ENCODE data around the gene STON1.

Gene STON1

GRCh38 chr2:48530033-48530811, at the start of gene STON1:
Gene STON1 (plus strand): TSS chr2:48530154. CDS start chr2:48580634, 50,480 bp downstream.
- H3K9me3 Mint-ChIP-seq: no peaks in the 10 kb centered on the region
- H3K36me3 Mint-ChIP-seq (ENCODE audit: low read depth): peaks cover 7% of the 10 kb centered on the region
- H3K27me3 Mint-ChIP-seq: no peaks in the 10 kb centered on the region
- H3K4me3 Mint-ChIP-seq: peak within 1 kb of the TSS; percentile 79
- peak within 1 kb of the TSS; percentile 29 for H3K27ac Mint-ChIP-seq
- H3K4me1 Mint-ChIP-seq (ENCODE audit: low read depth): peaks cover 21% of the 10 kb centered on the region

- H3K4me1 Mint-ChIP-seq (ENCODE audit: low read depth): no peaks in the 10 kb centered on the region
- no peak overlapping the region for H3K27ac Mint-ChIP-seq
- no peaks in the 10 kb centered on the region for H3K9me3 Mint-ChIP-seq
- H3K27me3 Mint-ChIP-seq: no peaks in the 10 kb centered on the region
- H3K36me3 Mint-ChIP-seq (ENCODE audit: low read depth): peaks cover 57% of the 10 kb centered on the region
- H3K4me3 Mint-ChIP-seq: no peak overlapping the region
Observed at GRCh38 chr2:48480526-48480925, 49.4 kb upstream of the STON1 start.

GRCh38 chr2:48482313-48482712, 47.6 kb upstream of the STON1 start:
- H3K4me3 Mint-ChIP-seq: no peak overlapping the region
- peaks cover 54% of the 10 kb centered on the region for H3K36me3 Mint-ChIP-seq (ENCODE audit: low read depth)
- no peak overlapping the region for H3K27ac Mint-ChIP-seq
- no peaks in the 10 kb centered on the region for H3K4me1 Mint-ChIP-seq (ENCODE audit: low read depth)
- no peaks in the 10 kb centered on the region for H3K9me3 Mint-ChIP-seq
- H3K27me3 Mint-ChIP-seq: no peaks in the 10 kb centered on the region

GRCh38 chr2:48482769-48483168, 47.2 kb upstream of the STON1 start:
- no peak overlapping the region for H3K4me3 Mint-ChIP-seq
- H3K27ac Mint-ChIP-seq: no peak overlapping the region
- H3K4me1 Mint-ChIP-seq (ENCODE audit: low read depth): no peaks in the 10 kb centered on the region
- no peaks in the 10 kb centered on the region for H3K27me3 Mint-ChIP-seq
- H3K36me3 Mint-ChIP-seq (ENCODE audit: low read depth): peaks cover 54% of the 10 kb centered on the region
- H3K9me3 Mint-ChIP-seq: no peaks in the 10 kb centered on the region

GRCh38 chr2:48483506-48483905, 46.4 kb upstream of the STON1 start:
- Mint-ChIP-seq H3K4me3 (no peak overlapping the region), H3K9me3 (no peaks in the 10 kb centered on the region), H3K27ac (no peak overlapping the region), H3K27me3 (no peaks in the 10 kb centered on the region), H3K36me3 (ENCODE audit: low read depth) (peaks cover 55% of the 10 kb centered on the region), H3K4me1 (ENCODE audit: low read depth) (no peaks in the 10 kb centered on the region)

GRCh38 chr2:48483916-48484315, 46.0 kb upstream of the STON1 start:
- Mint-ChIP-seq H3K4me3 (no peak overlapping the region), H3K36me3 (ENCODE audit: low read depth) (peaks cover 54% of the 10 kb centered on the region), H3K9me3 (no peaks in the 10 kb centered on the region), H3K4me1 (ENCODE audit: low read depth) (no peaks in the 10 kb centered on the region), H3K27me3 (no peaks in the 10 kb centered on the region), H3K27ac (no peak overlapping the region)

- Mint-ChIP-seq H3K27me3 (no peaks in the 10 kb centered on the region), H3K4me1 (ENCODE audit: low read depth) (no peaks in the 10 kb centered on the region), H3K36me3 (ENCODE audit: low read depth) (peaks cover 35% of the 10 kb centered on the region), H3K9me3 (no peaks in the 10 kb centered on the region), H3K27ac (no peak overlapping the region), H3K4me3 (no peak overlapping the region)
Observed at GRCh38 chr2:48488545-48488944, 41.4 kb upstream of the STON1 start.

- no peak overlapping the region for H3K4me3 Mint-ChIP-seq
- H3K36me3 Mint-ChIP-seq (ENCODE audit: low read depth): peaks cover 53% of the 10 kb centered on the region
- H3K27ac Mint-ChIP-seq: no peak overlapping the region
- H3K27me3 Mint-ChIP-seq: no peaks in the 10 kb centered on the region
- no peaks in the 10 kb centered on the region for H3K9me3 Mint-ChIP-seq
- no peaks in the 10 kb centered on the region for H3K4me1 Mint-ChIP-seq (ENCODE audit: low read depth)
Observed at GRCh38 chr2:48496849-48497248, 33.1 kb upstream of the STON1 start.

GRCh38 chr2:48504647-48505327, 25.2 kb upstream of the STON1 start:
- Mint-ChIP-seq H3K4me1 (ENCODE audit: low read depth) (peaks cover 13% of the 10 kb centered on the region), H3K4me3 (no peak overlapping the region), H3K9me3 (no peaks in the 10 kb centered on the region), H3K36me3 (ENCODE audit: low read depth) (peaks cover 57% of the 10 kb centered on the region), H3K27me3 (no peaks in the 10 kb centered on the region), H3K27ac (no peak overlapping the region)

- no peaks in the 10 kb centered on the region for H3K27me3 Mint-ChIP-seq
- H3K36me3 Mint-ChIP-seq (ENCODE audit: low read depth): peaks cover 56% of the 10 kb centered on the region
- H3K27ac Mint-ChIP-seq: peak overlapping the region; percentile 21
- H3K4me1 Mint-ChIP-seq (ENCODE audit: low read depth): peaks cover 13% of the 10 kb centered on the region
- no peak overlapping the region for H3K4me3 Mint-ChIP-seq
- H3K9me3 Mint-ChIP-seq: no peaks in the 10 kb centered on the region
Observed at GRCh38 chr2:48507111-48507510, 22.8 kb upstream of the STON1 start.

GRCh38 chr2:48508461-48509124, 21.4 kb upstream of the STON1 start:
- Mint-ChIP-seq H3K4me1 (ENCODE audit: low read depth) (peaks cover 13% of the 10 kb centered on the region), H3K4me3 (no peak overlapping the region), H3K9me3 (no peaks in the 10 kb centered on the region), H3K27ac (peak overlapping the region; percentile 82), H3K27me3 (no peaks in the 10 kb centered on the region), H3K36me3 (ENCODE audit: low read depth) (peaks cover 63% of the 10 kb centered on the region)

GRCh38 chr2:48510329-48510728, 19.6 kb upstream of the STON1 start:
- H3K4me1 Mint-ChIP-seq (ENCODE audit: low read depth): peaks cover 13% of the 10 kb centered on the region
- H3K27me3 Mint-ChIP-seq: no peaks in the 10 kb centered on the region
- no peaks in the 10 kb centered on the region for H3K9me3 Mint-ChIP-seq
- H3K4me3 Mint-ChIP-seq: no peak overlapping the region
- H3K27ac Mint-ChIP-seq: no peak overlapping the region
- H3K36me3 Mint-ChIP-seq (ENCODE audit: low read depth): peaks cover 64% of the 10 kb centered on the region

- Mint-ChIP-seq H3K27ac (no peak overlapping the region), H3K9me3 (no peaks in the 10 kb centered on the region), H3K4me3 (no peak overlapping the region), H3K27me3 (no peaks in the 10 kb centered on the region), H3K4me1 (ENCODE audit: low read depth) (peaks cover 13% of the 10 kb centered on the region), H3K36me3 (ENCODE audit: low read depth) (peaks cover 73% of the 10 kb centered on the region)
Observed at GRCh38 chr2:48511849-48512470, 18.0 kb upstream of the STON1 start.

GRCh38 chr2:48512571-48512970, 17.4 kb upstream of the STON1 start:
- H3K4me3 Mint-ChIP-seq: no peak overlapping the region
- H3K27me3 Mint-ChIP-seq: no peaks in the 10 kb centered on the region
- peaks cover 75% of the 10 kb centered on the region for H3K36me3 Mint-ChIP-seq (ENCODE audit: low read depth)
- H3K9me3 Mint-ChIP-seq: no peaks in the 10 kb centered on the region
- H3K27ac Mint-ChIP-seq: no peak overlapping the region
- H3K4me1 Mint-ChIP-seq (ENCODE audit: low read depth): peaks cover 13% of the 10 kb centered on the region
